PC-9 (cell line): Measurements from ENCODE around the gene CBLB. TPM values are rescaled to one million over a fixed set of nuclear protein-coding genes. Genes with fewer than 3 reads are reported as not detected.

ENCODE experiments used
- BruUV-seq: library from RNA; stranded (reverse); fragments of 400-500 nt; replicated peaks from 2 replicates; lab custom pipeline; 2021; lab: Mats Ljungman, UMichigan
- CTCF ChIA-PET: fragments of 300-600 bp; sonication (Branson Sonifier 250); formaldehyde crosslinking; loops from one replicate; lab custom pipeline; 2022; ENCODE audit warnings: antibody characterized with exemption; lab: Charles Lee
- POLR2A ChIA-PET: fragments of 300-600 bp; sonication (Branson Sonifier 250); formaldehyde crosslinking; loops from one replicate; lab custom pipeline; 2022; ENCODE audit warnings: antibody characterized with exemption; ENCODE audit not compliant: unreplicated experiment; lab: Charles Lee
- DNase-seq, 2 experiments: peaks; one replicate each; pipeline versions ENCODE4 v3.0.0 to v3.0.0-alpha.2; 2015 to 2022; ENCODE audit warnings: mixed read lengths in 1 of 2
- H2AFZ ChIP-seq: fragments of 200-600 bp; sonication (generic); 2 replicates; pipeline ENCODE4 v1.8.1; 2017; ENCODE audit warnings: antibody characterized with exemption
- H3F3A ChIP-seq: fragments of 200-600 bp; sonication (generic); 2 replicates; pipeline ENCODE4 v1.8.1; 2017; ENCODE audit warnings: antibody characterized with exemption, mild to moderate bottlenecking, low read depth; ENCODE audit not compliant: insufficient read depth
- H3K27ac ChIP-seq: fragments of 200-600 bp; sonication (generic); 2 replicates; pipeline ENCODE4 v1.6.1; 2016; ENCODE audit warnings: mixed run types
- H3K27me3 ChIP-seq: fragments of 200-600 bp; sonication (generic); 2 replicates; pipeline ENCODE4 v1.6.1; 2016; ENCODE audit warnings: low read depth, mixed run types; ENCODE audit not compliant: insufficient read depth
- H3K36me3 ChIP-seq: fragments of 200-600 bp; sonication (generic); 2 replicates; pipeline ENCODE4 v1.6.1; 2016; ENCODE audit warnings: low read depth, mixed run types
- H3K4me1 ChIP-seq: fragments of 200-600 bp; sonication (generic); replicated peaks from 2 replicates; pipeline ENCODE4 v1.6.1; 2016; ENCODE audit warnings: mixed run types; ENCODE audit not compliant: insufficient read depth
- H3K4me2 ChIP-seq: fragments of 200-600 bp; sonication (generic); 2 replicates; pipeline ENCODE4 v1.6.1; 2017; ENCODE audit warnings: mixed run types
- H3K4me3 ChIP-seq: fragments of 200-600 bp; sonication (generic); 2 replicates; pipeline ENCODE4 v1.6.1; 2016; ENCODE audit warnings: mixed run types
- H3K79me2 ChIP-seq: fragments of 200-600 bp; sonication (generic); 2 replicates; pipeline ENCODE4 v1.6.1; 2017; ENCODE audit warnings: low read depth, mixed run types
- H3K9me2 ChIP-seq: fragments of 200-600 bp; sonication (generic); 2 replicates; pipeline ENCODE4 v1.8.1; 2017; ENCODE audit warnings: mild to moderate bottlenecking; ENCODE audit not compliant: insufficient read depth
- H3K9me3 ChIP-seq: fragments of 200-600 bp; sonication (generic); 2 replicates; pipeline ENCODE4 v1.8.1; 2016; ENCODE audit warnings: low read depth; ENCODE audit not compliant: insufficient read depth
- H4K20me1 ChIP-seq: fragments of 200-600 bp; sonication (generic); 2 replicates; pipeline ENCODE4 v1.8.1; 2017; ENCODE audit not compliant: insufficient read depth
- EZH2 ChIP-seq: fragments of 200-600 bp; sonication (generic); IDR thresholded peaks from 2 replicates; pipeline ENCODE4 v1.8.0; 2017; ENCODE audit warnings: antibody characterized with exemption, low read depth
- intact Hi-C: fragments of 100-400 bp; cut with micrococcal nuclease; formaldehyde crosslinking; loops from one replicate; pipeline ENCODE4 v1.10.0; 2022; ENCODE audit not compliant: unreplicated experiment
- total RNA-seq: library from RNA; stranded (reverse); gene quantifications from 2 replicates; pipeline ENCODE4 v1.2.3, GENCODE V29; 2021
- TF ChIP-seq, protein P1 (sequence below): fragments of 200-600 bp; sonication (generic); conservative IDR thresholded peaks from 2 replicates; pipeline ENCODE4 v1.6.1; 2017; ENCODE audit warnings: mixed run types, antibody characterized with exemption, mild to moderate bottlenecking, moderate library complexity

Gene CBLB
- total RNA-seq, 1 experiment from 2014 or later = 44.0 TPM

DNA sequence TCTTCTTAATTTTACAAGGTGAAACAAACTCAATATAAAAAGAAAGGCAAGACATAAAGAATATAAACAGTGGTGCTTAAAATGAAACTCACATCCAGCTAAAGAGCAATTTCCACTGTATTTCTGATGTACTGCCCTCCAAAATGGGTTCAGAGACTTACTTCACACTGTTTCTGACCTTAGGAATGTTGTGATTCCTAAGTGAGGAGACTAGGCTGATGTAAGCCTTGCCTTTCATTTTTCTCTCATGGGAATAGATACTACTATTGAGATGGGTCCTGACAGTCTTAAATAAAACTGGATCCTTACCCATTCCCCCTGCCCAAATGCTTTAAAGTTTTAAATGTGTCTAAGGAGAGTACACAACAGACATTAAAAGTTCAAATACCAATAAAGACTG, 86.9 kb downstream of the CBLB start:
- Histone ChIP-seq H3K4me3 (no peak overlapping the region), H4K20me1 (no peaks in the 10 kb centered on the region), H3F3A (no peaks in the 10 kb centered on the region), H3K27ac (no peak overlapping the region), H3K27me3 (no peaks in the 10 kb centered on the region), H2AFZ (no peak overlapping the region), H3K4me2 (no peak overlapping the region), H3K79me2 (no peaks in the 10 kb centered on the region), H3K9me3 (no peaks in the 10 kb centered on the region), H3K9me2 (no peaks in the 10 kb centered on the region), H3K36me3 (no peaks in the 10 kb centered on the region), H3K4me1 (no peaks in the 10 kb centered on the region)
- TF ChIP-seq, protein P1, sequence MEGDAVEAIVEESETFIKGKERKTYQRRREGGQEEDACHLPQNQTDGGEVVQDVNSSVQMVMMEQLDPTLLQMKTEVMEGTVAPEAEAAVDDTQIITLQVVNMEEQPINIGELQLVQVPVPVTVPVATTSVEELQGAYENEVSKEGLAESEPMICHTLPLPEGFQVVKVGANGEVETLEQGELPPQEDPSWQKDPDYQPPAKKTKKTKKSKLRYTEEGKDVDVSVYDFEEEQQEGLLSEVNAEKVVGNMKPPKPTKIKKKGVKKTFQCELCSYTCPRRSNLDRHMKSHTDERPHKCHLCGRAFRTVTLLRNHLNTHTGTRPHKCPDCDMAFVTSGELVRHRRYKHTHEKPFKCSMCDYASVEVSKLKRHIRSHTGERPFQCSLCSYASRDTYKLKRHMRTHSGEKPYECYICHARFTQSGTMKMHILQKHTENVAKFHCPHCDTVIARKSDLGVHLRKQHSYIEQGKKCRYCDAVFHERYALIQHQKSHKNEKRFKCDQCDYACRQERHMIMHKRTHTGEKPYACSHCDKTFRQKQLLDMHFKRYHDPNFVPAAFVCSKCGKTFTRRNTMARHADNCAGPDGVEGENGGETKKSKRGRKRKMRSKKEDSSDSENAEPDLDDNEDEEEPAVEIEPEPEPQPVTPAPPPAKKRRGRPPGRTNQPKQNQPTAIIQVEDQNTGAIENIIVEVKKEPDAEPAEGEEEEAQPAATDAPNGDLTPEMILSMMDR = no peak
- no peak for TF ChIP-seq EZH2
- BruUV-seq = no TSS peak
- DNase-seq = no peak
- CTCF ChIA-PET = no interaction called here
- POLR2A ChIA-PET = no interaction called here
- intact Hi-C loops = no loop called here

DNA sequence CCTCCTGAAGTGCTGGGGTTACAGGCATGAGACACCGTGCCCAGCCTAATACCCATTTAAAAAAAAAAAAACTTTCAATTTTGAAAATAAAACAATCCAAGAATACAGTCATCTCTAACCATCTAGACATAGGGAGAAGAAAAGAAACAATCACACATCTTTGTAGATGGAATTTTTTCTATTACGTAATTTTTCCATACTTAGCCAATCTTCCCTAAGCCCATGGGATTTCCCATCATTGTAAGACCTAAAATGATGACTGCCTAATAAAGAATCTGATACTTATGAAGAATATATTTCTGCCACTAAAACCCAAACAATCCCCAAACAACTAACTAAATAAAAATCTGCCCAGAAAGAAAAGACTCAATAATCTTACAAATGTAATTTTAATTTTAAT, 88.7 kb downstream of the CBLB start:
- TF ChIP-seq EZH2 = no peak
- TF ChIP-seq, protein P1 = no peak
- no peaks in the 10 kb centered on the region for H3K27me3 ChIP-seq
- intact Hi-C loops = no loop called here
- H3K79me2 ChIP-seq = no peaks in the 10 kb centered on the region
- no peaks in the 10 kb centered on the region for H3K9me3 ChIP-seq
- H3K4me1 ChIP-seq = no peaks in the 10 kb centered on the region
- H3F3A ChIP-seq = no peaks in the 10 kb centered on the region
- POLR2A ChIA-PET = no interaction called here
- BruUV-seq = no TSS peak
- H3K9me2 ChIP-seq = no peaks in the 10 kb centered on the region
- no peaks in the 10 kb centered on the region for H3K36me3 ChIP-seq
- H3K27ac ChIP-seq = no peak overlapping the region
- DNase-seq = no peak
- no peak overlapping the region for H3K4me3 ChIP-seq
- no peak overlapping the region for H3K4me2 ChIP-seq
- no peaks in the 10 kb centered on the region for H4K20me1 ChIP-seq
- CTCF ChIA-PET = no interaction called here
- H2AFZ ChIP-seq = no peak overlapping the region

- no peaks in the 10 kb centered on the region for H3K27me3 ChIP-seq
- TF ChIP-seq, protein P1 = no peak
- TF ChIP-seq EZH2 = no peak
- no peaks in the 10 kb centered on the region for H3K9me3 ChIP-seq
- no peaks in the 10 kb centered on the region for H3K36me3 ChIP-seq
- H4K20me1 ChIP-seq = no peaks in the 10 kb centered on the region
- ChIA-PET CTCF (no interaction called here), POLR2A (no interaction called here)
- H3K27ac ChIP-seq = no peak overlapping the region
- intact Hi-C loops = no loop called here
- H3K4me1 ChIP-seq = no peaks in the 10 kb centered on the region
- H3K79me2 ChIP-seq = no peaks in the 10 kb centered on the region
- H3K4me3 ChIP-seq = no peak overlapping the region
- H3F3A ChIP-seq = no peaks in the 10 kb centered on the region
- no peak overlapping the region for H2AFZ ChIP-seq
- no peak for DNase-seq
- H3K4me2 ChIP-seq = no peak overlapping the region
- BruUV-seq = no TSS peak
- H3K9me2 ChIP-seq = no peaks in the 10 kb centered on the region
Observed at GRCh38 chr3:105775368-105775767, 93.4 kb downstream of the CBLB start.
